Activated CD4-positive, alpha-beta T cell treated with anti-CD3 and anti-CD28 coated beads for 1 hour (primary cell): ENCODE data around the gene AMDHD1.
"Not testable (repeated sequence)": the region's sequence is repeated elsewhere in the genome, so short reads cannot be mapped to it uniquely, and the experiment has no call there.

Experiments
- DNase-seq: peaks from one replicate; pipeline ENCODE4 v3.0.0-alpha.2; 2020

The AMDHD1 gene

DNA sequence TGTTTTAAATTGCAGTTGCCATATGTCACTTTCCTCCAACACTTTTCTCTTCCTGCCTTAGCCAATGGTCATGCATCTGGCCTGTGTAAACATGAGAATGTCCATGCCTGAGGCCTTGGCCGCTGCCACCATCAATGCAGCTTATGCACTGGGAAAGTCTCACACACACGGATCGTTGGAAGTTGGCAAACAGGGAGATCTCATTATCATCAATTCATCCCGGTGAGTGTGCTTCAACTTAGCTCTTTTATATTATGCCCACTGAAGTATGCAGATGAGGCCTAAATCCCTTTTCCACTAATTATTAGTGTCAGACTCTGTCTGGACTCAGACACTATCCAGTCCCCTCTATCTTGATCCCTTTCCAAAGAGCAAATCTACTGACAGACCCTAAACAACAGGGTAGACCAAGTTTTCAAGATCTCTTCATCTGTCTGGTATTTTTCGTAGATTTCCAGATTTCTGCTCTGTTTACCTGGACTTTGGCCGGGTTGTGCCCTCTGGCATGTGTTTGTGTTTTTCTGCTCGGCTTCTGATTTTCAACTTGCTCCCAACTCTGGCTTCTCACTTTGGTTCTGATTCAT lies 23.2 kb downstream of the AMDHD1 start:
- no peak for DNase-seq

DNA sequence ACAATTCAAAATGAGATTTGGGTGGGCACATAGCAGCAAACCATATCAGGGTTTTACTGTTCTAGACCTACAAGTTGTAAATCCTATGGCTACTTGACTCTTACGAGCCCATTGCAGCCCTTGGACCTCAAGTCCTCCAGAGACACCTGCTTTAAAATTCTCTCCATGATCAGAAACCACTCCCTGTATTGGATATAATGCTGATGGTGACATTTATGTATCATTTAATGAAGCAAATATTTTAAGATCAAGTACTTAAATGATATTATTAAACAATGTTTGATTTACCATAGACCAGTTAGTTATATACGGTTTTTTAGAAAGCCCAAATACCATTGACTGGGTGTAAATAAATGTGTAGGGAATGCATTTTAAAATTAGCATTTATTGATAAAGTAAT lies 24.2 kb downstream of the AMDHD1 start:
- DNase-seq, result no peak

DNA sequence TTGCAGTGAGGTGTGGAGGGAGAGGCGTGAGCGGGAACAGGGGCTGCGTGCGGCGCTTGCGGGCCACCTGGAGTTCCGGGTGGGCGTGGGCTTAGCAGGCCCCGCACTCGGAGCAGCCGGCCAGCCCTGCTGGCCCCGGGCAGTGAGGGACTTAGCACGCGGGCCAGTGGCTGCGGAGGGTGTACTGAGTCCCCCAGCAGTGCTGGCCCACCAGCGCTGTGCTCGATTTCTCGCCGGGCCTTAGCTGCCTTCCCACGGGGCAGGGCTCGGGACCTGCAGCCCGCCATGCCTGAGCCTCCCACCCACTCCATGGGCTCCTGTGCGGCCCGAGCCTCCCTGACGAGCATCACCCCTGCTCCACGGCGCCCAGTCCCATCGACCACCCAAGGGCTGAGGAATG lies 26.0 kb downstream of the AMDHD1 start:
- not testable (repeated sequence) for DNase-seq

DNA sequence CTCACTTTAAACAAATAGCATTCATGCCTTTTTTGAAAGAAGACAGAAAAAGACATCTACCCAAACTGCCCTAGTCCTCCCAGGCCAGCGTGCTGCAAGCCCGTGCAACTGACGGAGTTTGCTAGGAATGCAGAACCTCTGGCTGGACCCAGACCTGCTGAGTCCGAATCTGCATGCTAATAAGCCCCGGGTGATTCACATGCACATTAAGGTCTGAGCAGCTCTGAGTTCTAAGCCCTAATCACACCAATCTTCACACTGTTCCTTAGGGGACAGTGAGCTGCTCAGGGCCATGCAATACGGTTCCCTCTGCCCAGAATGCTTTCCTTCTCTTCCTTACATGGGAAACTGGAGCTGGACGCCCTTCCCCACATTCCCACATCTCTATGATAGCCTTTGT lies 27.8 kb downstream of the AMDHD1 start:
- DNase-seq, result no peak

DNA sequence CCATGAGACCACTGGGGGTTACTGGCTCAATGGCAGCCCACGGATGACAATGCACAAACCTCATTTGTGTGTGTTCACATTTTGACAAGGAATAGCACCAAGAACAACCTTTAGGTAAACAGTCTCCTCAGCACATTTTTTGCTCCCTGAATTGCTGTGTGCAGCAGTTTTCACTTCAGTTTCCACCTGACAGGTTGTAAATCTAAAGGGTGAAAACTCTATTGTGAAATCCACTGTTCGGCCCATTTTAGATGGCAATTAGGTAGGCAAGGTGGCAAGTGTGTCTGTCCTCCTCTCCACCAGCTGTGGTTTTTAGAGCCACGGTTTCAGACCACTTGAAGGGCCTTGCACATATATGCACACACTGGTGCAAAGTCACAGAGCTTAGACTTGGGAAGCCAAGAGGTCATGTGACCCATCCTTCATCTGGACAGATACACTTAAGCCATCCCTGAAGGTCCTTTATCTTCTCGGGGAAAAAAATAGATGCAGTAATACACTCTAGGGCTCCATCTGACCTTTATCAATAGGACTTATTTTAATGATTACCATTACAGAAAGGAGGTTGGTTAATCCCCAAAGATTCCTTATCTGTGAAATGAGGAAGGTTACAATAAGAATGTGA lies 29.8 kb downstream of the AMDHD1 start:
- DNase-seq, result no peak

DNA sequence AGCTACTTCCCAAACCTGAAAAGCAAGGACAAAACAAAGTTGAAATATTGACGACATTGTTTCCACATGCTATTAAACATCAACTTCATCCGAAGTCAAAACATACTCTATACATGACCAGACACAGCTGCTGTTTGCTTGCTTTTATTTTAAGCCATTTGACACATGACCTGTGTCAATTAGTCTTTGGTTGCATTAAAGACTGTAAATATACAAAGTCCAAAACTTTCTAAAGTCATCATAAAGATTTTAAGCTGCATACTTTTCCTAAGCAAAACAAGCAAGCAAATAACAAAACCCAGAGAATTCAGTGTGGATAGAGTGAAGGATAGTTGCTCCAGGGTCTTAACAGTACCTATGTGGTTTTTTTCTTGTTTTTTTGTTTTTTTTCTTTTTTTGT lies 31.2 kb downstream of the AMDHD1 start:
- no peak for DNase-seq

DNA sequence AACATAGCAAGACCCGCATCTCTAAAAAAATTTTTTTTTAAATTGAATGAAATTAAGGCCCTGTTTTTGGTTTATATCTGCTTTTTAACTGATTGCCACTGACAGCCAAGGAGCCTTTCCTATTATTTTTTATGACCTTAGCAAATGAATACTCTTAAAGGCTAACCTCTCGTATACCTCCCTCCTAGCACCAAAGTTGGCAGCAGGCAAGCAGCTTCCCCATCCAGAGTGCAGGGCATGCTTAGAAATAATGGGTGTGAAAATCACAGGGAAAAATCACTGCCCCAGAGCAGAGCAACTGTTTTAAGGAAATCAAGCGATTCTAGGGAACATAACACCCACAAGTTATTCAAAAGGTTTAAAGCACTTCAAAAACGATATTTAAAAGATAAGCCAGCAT lies 32.4 kb downstream of the AMDHD1 start:
- DNase-seq, result no peak

DNA sequence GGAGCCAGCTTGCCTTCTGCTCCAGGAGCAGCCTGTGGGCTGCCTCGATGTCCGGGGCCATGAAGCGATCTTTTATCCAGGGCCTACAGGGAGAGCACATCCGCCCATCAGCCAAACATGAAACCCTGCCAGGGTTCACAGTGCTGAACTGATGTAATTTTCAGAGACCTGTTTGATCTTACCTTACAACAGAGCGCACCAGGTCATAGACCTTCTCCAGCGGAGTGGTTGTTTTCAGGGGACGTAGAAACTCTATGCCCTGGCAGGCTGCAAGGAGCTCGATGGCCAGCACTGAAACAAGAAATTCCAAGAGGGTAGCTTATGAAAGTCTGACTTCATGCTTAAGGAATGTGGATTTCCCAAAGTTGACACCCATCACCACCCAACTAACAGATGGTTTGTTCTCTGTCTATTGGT lies 33.3 kb downstream of the AMDHD1 start:
- DNase-seq, result no peak

DNA sequence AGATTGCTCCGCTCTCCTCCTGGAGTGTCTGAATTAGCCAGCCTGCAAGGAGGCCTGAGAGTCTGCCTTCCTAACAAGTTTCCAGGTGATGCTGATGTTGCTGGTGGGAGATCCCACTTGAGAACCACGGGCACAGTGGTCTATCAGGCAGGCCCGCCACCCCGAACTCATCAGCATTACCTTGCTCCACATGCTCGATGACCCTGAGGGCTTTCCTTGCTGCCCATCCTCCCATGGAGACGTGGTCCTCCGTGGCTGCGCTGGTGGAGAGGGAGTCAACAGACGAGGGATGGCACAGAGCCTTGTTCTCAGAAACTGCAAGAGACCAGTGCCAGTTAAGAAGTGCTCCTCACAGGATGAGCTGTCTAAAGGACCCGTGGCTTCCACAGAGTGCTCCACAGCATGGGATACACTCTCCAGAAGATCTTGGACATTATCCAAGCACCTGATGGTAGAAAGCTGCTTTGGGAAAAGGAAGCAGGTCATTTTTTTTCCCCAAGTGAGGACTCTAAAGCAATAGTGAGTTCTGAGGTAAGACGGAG lies 34.7 kb downstream of the AMDHD1 start:
- DNase-seq, result no peak

DNA sequence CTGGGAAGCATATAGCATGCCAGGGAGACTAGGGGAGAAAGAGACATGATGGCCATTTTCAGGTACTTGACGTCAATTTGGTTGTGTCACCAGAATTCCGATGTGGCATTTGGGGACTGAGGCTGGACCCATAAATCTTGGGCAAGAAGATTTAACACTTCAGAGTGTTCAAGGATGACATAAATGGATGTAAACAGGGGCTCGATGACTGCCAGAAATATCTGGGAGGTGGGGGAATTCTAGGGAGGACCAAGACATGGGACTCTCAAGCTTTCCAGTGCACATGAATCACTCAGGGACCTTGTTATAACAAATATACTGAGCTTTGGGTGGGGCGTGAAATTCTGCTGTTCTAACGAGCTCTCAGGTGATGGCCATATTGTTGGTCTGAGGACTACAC lies 35.2 kb downstream of the AMDHD1 start:
- no peak for DNase-seq

DNA sequence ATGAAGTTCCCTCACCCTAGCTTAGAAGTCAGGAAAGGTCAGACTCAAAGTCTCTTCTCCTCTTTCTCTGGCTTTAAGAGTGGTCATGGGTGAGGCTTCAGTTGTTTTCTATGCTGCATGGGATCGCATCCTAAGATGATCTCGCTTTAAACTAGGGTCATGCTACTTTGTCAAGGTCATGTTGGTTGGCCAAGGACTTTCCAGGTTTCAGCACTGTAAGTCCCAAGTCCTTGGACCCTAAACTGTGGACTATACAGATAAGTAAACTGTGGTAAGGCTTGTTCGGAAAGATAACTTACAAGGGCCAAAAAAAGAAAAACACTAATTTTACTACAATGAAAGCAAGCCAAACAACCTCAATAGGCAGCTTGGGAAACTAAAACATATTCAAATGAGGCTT lies 35.6 kb downstream of the AMDHD1 start:
- no peak for DNase-seq

DNA sequence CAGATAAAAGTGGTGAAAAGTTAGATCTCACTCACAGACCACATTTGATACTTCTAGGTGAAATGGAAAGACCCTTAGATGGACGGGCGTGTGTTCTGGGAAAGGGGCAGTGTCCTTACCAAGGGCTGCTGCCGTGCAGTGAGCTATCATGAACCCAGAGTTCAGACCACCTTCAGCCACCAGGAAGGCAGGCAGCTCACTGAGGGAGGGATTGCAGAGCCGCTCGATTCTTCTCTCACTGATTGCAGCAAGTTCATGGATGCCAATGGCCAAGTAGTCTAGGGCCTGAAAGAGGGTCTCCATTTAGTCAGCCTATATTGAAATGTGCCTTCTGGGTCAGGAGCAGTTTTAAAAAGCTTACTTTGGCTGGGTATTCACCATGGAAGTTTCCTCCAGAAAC lies 37.3 kb downstream of the AMDHD1 start:
- no peak for DNase-seq

DNA sequence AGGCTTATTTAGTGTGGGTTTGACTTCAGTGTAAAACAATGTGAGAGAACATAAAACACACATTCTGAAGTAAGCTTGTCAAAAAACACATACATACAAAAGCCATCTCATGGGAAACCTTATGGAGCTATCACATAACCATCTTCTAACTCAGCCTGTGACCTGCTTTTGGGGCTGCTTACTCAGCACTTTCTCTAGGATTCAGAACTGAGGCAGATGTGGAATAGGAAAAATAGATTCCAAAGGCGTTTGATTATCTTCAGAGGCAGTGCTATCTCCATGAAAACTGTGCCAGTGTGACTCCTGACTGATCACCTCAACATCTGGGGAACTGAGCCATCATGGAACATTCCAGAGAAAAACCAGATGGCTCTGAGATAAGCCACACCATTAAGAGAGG lies 39.5 kb downstream of the AMDHD1 start:
- DNase-seq, result no peak

DNA sequence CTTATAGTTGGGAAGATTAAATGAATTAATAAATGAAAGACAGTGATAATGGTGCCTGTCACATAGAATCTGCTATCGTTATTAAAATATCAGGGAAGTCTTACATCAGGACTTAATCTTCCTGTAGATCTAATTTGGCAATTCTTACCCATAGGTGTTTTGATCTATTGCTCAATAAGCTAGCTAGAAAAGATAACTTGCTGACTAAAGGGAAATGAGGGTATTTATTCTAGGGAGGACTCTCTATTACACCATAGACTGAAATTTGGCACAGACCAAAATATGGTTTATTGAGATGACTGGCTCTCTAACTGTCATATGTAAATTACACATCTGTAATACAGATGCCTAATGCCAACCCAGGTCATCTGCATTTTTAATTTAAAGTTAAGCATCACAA lies 41.6 kb downstream of the AMDHD1 start:
- DNase-seq, result no peak

DNA sequence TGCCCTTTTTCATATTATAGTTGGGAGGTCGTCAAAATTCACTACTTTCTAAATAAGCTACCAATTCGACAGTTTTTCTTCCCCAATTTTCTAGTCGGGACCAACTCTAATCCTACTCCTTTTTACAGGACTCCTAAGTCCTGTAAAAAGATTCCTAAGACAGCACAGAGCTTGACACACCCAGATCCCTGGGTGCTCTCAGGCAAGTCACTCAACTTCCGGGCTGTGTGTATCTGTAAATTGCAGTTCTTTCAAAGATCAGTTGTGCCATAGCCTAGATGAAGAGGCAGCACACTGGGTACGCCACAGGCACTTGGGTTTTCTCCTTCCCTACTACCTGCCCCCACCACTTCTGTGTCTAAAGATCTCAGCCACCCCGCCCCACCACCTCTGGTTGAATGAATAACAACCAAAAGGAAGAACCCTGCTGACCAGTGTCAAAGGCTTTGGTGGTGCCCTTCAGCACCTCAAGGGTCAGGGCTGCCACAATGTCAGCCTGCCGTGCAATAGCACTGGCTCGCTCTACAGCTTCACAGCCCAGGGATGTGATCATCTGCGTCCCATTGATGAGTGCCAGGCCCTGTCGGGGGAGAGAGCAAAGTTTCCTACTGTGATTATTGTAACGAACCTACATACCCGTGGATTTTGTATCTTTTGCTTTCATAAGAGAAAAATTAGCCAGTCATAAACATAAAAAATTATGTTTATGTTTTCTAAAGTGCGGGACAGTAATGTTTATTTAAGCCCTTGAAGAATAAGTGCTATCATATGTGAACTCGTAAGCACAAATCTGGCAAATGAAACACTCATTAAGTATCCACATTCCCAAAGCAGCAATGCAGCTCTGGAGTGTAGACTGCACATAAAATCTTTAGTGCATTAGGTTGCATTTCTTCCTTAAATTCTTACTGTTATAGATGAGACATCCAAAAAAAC lies 43.8 kb downstream of the AMDHD1 start:
- DNase-seq, result no peak

DNA sequence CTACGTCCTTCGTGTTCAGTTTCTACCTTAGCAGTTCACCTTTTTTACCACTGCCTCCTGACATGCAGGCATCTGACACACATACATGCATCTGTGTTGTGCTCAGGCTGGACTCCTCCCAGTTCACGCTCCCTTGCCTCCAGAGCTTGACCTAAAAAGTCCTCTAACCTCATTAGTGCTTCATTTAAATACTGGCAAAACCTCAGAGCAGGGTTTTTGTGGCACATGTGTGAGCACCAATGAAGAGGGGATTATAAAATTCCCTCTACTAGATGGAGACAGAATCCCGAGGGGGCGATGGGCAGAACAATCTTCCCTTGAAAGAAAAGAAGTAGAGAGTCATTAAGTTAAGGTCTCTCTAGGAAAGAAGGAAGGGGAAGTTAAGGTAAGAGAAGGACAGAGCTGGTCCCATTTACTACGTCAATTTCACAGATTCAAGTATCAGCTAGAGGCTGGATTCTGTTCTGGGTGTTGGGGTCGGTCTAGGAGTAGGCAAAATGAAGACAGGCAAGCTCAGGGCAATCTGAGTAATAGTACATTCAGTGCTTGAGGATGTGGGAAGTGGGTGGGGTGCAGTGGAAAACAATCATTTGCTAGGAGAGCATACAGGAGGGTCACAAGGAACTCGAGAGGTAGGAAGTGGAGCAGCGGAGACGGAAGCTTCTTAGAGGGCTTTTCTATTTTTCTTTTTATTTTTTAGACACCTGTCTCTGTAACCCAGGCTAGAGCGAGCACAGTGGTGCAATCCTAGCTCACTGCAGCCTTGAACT lies 45.6 kb downstream of the AMDHD1 start:
- no peak for DNase-seq

DNA sequence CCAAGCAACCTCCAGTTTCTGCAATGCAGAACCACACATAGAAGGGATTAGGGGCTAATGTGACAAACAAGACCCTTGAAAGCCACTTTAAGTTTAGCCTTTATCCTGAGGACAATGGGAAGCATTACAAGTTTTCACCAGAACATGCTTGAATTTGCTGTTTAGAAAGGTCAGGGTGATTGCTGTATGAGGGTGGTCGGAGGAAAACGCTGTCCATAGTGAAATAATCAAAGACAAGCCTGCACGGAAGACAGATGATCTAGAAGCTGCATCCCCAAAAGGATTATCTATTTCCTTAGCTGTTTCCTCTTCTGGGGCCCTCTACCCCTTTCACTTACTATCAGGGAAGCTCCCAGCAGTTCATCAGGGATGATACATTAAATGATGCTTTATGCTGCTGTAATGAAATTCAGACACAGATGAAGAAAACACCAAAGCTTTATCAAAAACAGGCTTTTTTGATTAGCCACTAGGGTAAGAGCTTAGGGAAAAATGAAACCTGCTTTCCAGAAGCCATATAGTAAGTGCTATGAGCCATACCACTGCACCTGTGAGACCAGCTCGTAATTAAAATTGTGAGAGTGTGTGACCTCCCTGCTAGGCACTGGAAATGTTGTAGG lies 46.5 kb downstream of the AMDHD1 start:
- no peak for DNase-seq

DNA sequence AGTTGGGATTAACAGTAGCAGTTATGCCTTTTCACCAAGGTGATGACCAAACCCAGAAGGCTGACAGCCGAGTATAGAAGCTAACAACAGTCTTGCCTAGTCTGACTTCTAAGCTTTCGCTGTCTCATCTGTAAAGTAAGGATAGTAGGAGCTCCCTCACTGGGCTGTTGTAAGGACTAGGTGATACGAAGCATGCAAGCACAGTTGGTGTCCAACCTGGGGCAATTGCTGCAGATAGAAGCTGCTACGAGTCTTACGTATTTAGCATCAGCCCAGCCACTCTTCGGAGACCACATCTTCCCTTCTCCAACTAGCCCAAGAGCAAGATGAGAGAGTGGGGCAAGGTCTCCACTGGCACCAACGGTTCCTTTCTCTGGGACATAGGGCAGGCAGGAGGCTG lies 47.0 kb downstream of the AMDHD1 start:
- no peak for DNase-seq

DNA sequence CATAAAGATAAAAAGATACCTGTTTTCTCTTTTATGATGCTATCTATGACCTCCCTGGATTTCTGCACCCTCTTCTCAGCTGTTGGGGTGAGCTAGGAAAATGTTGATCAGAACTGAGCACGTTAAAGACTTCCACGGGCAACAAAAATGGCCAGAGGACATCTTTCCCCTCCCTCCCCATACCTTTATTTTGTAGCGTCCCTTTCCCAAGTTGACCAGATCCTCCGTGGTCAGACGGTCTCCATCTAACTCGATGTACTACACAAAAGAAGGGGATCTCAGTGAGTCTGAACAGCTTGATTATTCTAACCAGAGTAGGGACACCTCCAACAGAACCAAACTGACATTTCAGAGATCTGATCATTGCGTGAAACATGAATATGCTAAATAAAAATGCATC lies 50.8 kb downstream of the AMDHD1 start:
- no peak for DNase-seq

DNA sequence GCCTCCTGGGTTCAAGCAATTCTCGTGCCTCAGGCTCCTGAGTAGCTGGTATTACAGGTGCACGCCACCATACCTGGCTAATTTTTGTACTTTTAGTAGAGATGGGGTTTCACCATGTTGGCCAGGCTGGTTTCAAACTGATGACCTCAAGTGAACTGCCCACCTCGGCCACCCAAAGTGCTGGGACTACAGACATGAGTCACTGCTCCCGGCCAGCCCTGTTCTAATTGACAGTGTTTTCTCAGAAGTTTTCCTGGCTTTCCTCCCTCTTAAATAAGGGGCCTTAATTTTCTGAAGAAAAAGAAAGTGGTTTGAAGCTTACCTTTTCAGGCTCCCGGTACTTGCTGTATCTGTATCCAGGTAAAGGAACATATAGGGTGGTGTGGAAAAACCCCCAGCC lies 51.3 kb downstream of the AMDHD1 start:
- no peak for DNase-seq

DNA sequence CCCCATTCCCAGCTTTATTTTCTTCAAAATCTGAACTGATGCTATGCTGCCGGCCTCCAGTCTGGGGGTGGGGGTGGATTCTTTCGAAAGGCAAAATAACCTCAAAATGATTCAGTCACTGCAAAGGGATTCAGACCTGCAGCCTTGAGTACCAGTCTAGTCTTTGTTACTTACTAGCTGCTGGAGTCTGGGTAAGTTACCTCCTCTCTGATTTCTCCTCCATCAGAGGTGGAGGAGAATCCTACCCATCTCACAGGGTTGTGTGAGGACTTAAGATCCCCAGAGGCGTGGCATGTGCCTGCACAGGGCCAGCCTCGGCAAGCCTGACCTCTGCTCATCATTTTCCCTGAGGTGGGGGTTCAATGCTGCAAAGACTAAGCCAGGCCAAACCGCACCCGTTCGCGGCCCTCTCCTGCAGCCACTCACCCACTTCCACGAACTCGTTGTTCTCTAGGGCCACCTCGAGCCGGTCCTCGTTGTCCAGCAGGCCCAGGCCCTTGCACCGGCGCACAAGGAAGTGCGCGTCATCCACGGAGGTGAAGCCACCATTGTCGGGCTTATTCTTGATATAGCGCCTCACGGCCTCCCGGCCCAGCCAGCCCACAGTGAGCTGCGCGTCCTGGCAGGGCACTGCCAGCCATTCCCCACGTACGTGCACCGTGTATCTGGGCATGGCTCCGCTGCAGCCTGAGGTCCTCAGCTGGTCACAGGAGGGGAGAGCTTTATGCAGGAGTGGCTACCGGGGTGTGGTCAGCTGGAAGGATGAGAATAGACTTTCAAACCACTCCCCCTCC lies 52.3 kb downstream of the AMDHD1 start:
- no peak for DNase-seq
